Kidney (tissue), 14 donors: ENCODE data around the gene NKPD1. TPM values are rescaled to one million over a fixed set of nuclear protein-coding genes. Genes with fewer than 3 reads are reported as not detected.

Source experiments
- DNase-seq, 5 donors: peaks; one replicate each; pipeline ENCODE4 v3.0.0-alpha.2; 2013 to 2020
- FAIRE-seq: peaks from 2 replicates; lab custom pipeline; 2012; peaks lifted over from hg19 to GRCh38; lab: Jason Lieb, UNC
- H3K27ac ChIP-seq, 2 donors: one replicate each; pipeline ENCODE4 v1.7.0; 2013; ENCODE audit warnings: low read depth in 2 of 2, low read length in 2 of 2, inconsistent platforms in 1 of 2
- H3K27me3 ChIP-seq: one replicate; pipeline ENCODE4 v1.7.1; 2013; ENCODE audit warnings: low read length, inconsistent platforms; ENCODE audit not compliant: control insufficient read depth, insufficient read depth
- H3K36me3 ChIP-seq, 3 donors: one replicate each; pipeline versions ENCODE4 v1.7.0 to v1.7.1; 2013; ENCODE audit warnings: low read length in 3 of 3, control low read depth in 1 of 3, inconsistent platforms in 1 of 3; ENCODE audit not compliant: insufficient read depth in 3 of 3, control insufficient read depth in 2 of 3
- H3K4me1 ChIP-seq, 3 donors: one replicate each; pipeline versions ENCODE4 v1.7.0 to v1.7.1; 2013; ENCODE audit warnings: low read length in 3 of 3, inconsistent platforms in 1 of 3, low read depth in 1 of 3; ENCODE audit not compliant: control insufficient read depth in 2 of 3, insufficient read depth in 2 of 3
- H3K4me3 ChIP-seq, 3 donors: one replicate each; pipeline versions ENCODE4 v1.7.0 to v1.8.1; 2013; ENCODE audit warnings: low read length in 3 of 3, control low read depth in 1 of 3, inconsistent platforms in 1 of 3
- H3K9ac ChIP-seq, 3 donors: one replicate each; pipeline versions ENCODE4 v1.7.0 to v1.7.1; 2013; ENCODE audit warnings: low read length in 3 of 3, control low read depth in 1 of 3, inconsistent platforms in 1 of 3
- H3K9me3 ChIP-seq, 3 donors: one replicate each; pipeline versions ENCODE4 v1.7.0 to v1.7.1; 2013; ENCODE audit warnings: low read length in 3 of 3, control low read depth in 1 of 3, inconsistent platforms in 1 of 3; ENCODE audit not compliant: control insufficient read depth in 2 of 3, insufficient read depth in 1 of 3
- intact Hi-C: fragments of 100-400 bp; cut with DNase I; formaldehyde crosslinking; loops from one replicate; pipeline ENCODE4 v1.11.1; 2022
- polyA plus RNA-seq: library from polyadenylated mRNA; stranded (reverse); fragments of 350-450 nt; fragmentation: Illumina TruSeq; extraction: RNeasy Lipid Tissue Mini Kit (QIAGEN cat#74804); gene quantifications from one replicate; pipeline ENCODE4 v1.2.3, GENCODE V29; 2014; ENCODE audit warnings: low read depth, low replicate concordance; ENCODE audit not compliant: insufficient read depth
- total RNA-seq: library from RNA; stranded (reverse); fragmentation: NEBNext Ultra II Directional; extraction: Animal tissue kit (Norgen Biotek cat#: 25700); gene quantifications from one replicate; pipeline ENCODE4 v1.2.1, GENCODE V29; 2021
- TF ChIP-seq, protein P1 (sequence below): IDR thresholded peaks from 3 replicates; pipeline ENCODE4 v1.5.1; 2012; ENCODE audit warnings: mild to moderate bottlenecking, moderate library complexity, borderline replicate concordance; ENCODE audit not compliant: insufficient read depth; ENCODE audit errors: extremely low read depth
- donor health status: control.
- donor health status: control.
- donor health status: control.
- donor health status: control.
- donor health status: control.
- donor health status: DM: yes; HTN: yes; CAD: no.
- donor health status: Normal renal cell carcinoma (clear cell type).

Gene NKPD1
- total and polyA plus RNA-seq, 2 donors from 2014 or later: 0.09 TPM; not detected in 1

- Histone ChIP-seq H3K4me1 (no peaks in the 10 kb centered on the region), H3K9me3 (no peaks in the 10 kb centered on the region), H3K27ac (no peak overlapping the region), H3K4me3 (no peak overlapping the region), H3K36me3 (peaks cover 0 to 6% (median 2%) of the 10 kb centered on the region in 3 donors), H3K9ac (no peak overlapping the region), H3K27me3 (no peaks in the 10 kb centered on the region)
- FAIRE-seq: no peak
- no peak for DNase-seq
- TF ChIP-seq, protein P1, sequence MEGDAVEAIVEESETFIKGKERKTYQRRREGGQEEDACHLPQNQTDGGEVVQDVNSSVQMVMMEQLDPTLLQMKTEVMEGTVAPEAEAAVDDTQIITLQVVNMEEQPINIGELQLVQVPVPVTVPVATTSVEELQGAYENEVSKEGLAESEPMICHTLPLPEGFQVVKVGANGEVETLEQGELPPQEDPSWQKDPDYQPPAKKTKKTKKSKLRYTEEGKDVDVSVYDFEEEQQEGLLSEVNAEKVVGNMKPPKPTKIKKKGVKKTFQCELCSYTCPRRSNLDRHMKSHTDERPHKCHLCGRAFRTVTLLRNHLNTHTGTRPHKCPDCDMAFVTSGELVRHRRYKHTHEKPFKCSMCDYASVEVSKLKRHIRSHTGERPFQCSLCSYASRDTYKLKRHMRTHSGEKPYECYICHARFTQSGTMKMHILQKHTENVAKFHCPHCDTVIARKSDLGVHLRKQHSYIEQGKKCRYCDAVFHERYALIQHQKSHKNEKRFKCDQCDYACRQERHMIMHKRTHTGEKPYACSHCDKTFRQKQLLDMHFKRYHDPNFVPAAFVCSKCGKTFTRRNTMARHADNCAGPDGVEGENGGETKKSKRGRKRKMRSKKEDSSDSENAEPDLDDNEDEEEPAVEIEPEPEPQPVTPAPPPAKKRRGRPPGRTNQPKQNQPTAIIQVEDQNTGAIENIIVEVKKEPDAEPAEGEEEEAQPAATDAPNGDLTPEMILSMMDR: no peak
- intact Hi-C loops: no loop called here
Observed at GRCh38 chr19:45142726-45143110, 18.1 kb downstream of the NKPD1 start.

DNA sequence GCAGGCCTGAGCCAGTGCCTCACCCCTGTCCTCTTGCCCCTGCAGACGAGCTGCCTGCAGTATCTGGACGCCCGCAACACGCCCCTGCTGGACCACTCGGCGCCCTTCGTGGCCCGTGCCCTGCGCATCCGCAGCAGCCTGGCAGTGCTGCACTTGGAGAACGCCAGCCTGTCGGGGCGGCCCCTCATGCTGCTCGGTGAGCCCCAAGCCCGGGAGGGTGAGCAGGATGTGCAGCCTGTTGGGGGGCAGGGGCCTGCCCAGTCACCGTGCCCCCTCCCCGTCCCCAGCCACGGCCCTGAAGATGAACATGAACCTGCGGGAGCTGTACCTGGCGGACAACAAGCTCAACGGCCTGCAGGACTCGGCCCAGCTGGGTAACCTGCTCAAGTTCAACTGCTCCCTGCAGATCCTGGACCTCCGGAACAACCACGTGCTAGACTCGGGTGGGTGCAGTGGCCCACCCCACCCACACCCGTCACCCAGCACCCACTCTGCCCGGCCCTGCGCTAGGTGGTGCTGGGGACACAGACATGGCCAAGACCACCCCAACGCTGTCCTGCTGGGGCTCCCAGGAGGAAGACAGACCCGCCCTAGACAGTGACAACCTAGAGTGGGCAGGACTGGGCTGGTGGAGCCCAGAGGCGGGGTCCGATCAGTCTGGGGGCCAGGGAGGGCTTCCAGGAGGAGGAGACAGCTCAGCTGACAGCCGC lies 18.6 kb downstream of the NKPD1 start:
- no peaks in the 10 kb centered on the region for H3K27me3 ChIP-seq
- TF ChIP-seq, protein P1: no peak
- no peaks in the 10 kb centered on the region for H3K9me3 ChIP-seq
- FAIRE-seq (no peak), DNase-seq (peak in 1 of 5 donors; percentile 65)
- H3K4me3 ChIP-seq: no peak overlapping the region
- H3K27ac ChIP-seq: no peak overlapping the region
- H3K4me1 ChIP-seq: no peaks in the 10 kb centered on the region
- no peak overlapping the region for H3K9ac ChIP-seq
- peaks cover 0 to 6% (median 2%) of the 10 kb centered on the region in 3 donors for H3K36me3 ChIP-seq
- intact Hi-C loops: no loop called here

DNA sequence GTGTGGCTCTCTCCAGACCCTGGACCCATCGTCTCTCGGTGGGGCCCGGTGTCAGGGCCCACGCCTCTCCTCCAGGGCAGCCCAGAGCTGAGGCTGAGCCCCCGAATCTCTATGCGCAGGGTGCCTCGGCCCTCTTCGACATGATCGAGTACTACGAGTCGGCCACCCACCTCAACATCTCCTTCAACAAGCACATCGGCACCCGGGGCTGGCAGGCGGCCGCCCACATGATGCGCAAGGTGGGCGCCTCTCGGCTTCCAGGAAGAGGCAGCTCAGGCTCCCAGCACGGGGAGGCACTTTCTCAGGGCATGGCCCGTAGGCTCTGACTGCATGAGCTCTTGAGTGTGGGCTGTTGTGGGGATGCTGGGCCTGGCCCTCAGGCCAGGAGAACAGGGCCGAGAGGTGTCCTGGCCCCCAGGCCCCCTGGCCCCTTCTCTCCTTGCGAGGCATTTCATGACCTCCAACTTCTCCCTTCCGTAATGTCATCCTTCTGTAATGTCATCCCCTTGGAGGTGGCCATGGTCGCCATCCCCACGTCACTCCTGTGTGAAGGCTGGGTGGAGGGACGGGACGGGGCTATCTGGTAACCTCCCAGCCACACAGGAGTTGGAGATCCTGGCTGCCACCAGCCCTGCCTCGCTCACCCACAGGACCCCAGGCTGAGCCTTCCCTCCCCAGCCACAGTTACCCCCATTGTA lies 19.4 kb downstream of the NKPD1 start:
- Histone ChIP-seq H3K27me3 (no peaks in the 10 kb centered on the region), H3K9ac (no peak overlapping the region), H3K36me3 (peaks cover 0 to 4% (median 2%) of the 10 kb centered on the region in 3 donors), H3K9me3 (no peaks in the 10 kb centered on the region), H3K4me3 (no peak overlapping the region), H3K4me1 (no peaks in the 10 kb centered on the region), H3K27ac (no peak overlapping the region)
- DNase-seq (peak in 1 of 5 donors; percentile 70), FAIRE-seq (no peak)
- intact Hi-C loops: no loop called here
- TF ChIP-seq, protein P1: no peak
